PC-9 (cell line): Measurements from ENCODE around the gene TNK2. TPM values are rescaled to one million over a fixed set of nuclear protein-coding genes. Genes with fewer than 3 reads are reported as not detected.
"Not testable (repeated sequence)": the region's sequence is repeated elsewhere in the genome, so short reads cannot be mapped to it uniquely, and the experiment has no call there.

Experiments
- BruUV-seq: library from RNA; stranded (reverse); fragments of 400-500 nt; replicated peaks from 2 replicates; lab custom pipeline; 2021; lab: Mats Ljungman, UMichigan
- CTCF ChIA-PET: fragments of 300-600 bp; sonication (Branson Sonifier 250); formaldehyde crosslinking; loops from one replicate; lab custom pipeline; 2022; ENCODE audit warnings: antibody characterized with exemption; lab: Charles Lee
- POLR2A ChIA-PET: fragments of 300-600 bp; sonication (Branson Sonifier 250); formaldehyde crosslinking; loops from one replicate; lab custom pipeline; 2022; ENCODE audit warnings: antibody characterized with exemption; ENCODE audit not compliant: unreplicated experiment; lab: Charles Lee
- DNase-seq, 2 experiments: peaks; one replicate each; pipeline versions ENCODE4 v3.0.0 to v3.0.0-alpha.2; 2015 to 2022; ENCODE audit warnings: mixed read lengths in 1 of 2
- H2AFZ ChIP-seq: fragments of 200-600 bp; sonication (generic); 2 replicates; pipeline ENCODE4 v1.8.1; 2017; ENCODE audit warnings: antibody characterized with exemption
- H3F3A ChIP-seq: fragments of 200-600 bp; sonication (generic); 2 replicates; pipeline ENCODE4 v1.8.1; 2017; ENCODE audit warnings: antibody characterized with exemption, mild to moderate bottlenecking, low read depth; ENCODE audit not compliant: insufficient read depth
- H3K27ac ChIP-seq: fragments of 200-600 bp; sonication (generic); 2 replicates; pipeline ENCODE4 v1.6.1; 2016; ENCODE audit warnings: mixed run types
- H3K27me3 ChIP-seq: fragments of 200-600 bp; sonication (generic); 2 replicates; pipeline ENCODE4 v1.6.1; 2016; ENCODE audit warnings: low read depth, mixed run types; ENCODE audit not compliant: insufficient read depth
- H3K36me3 ChIP-seq: fragments of 200-600 bp; sonication (generic); 2 replicates; pipeline ENCODE4 v1.6.1; 2016; ENCODE audit warnings: low read depth, mixed run types
- H3K4me1 ChIP-seq: fragments of 200-600 bp; sonication (generic); replicated peaks from 2 replicates; pipeline ENCODE4 v1.6.1; 2016; ENCODE audit warnings: mixed run types; ENCODE audit not compliant: insufficient read depth
- H3K4me2 ChIP-seq: fragments of 200-600 bp; sonication (generic); 2 replicates; pipeline ENCODE4 v1.6.1; 2017; ENCODE audit warnings: mixed run types
- H3K4me3 ChIP-seq: fragments of 200-600 bp; sonication (generic); 2 replicates; pipeline ENCODE4 v1.6.1; 2016; ENCODE audit warnings: mixed run types
- H3K79me2 ChIP-seq: fragments of 200-600 bp; sonication (generic); 2 replicates; pipeline ENCODE4 v1.6.1; 2017; ENCODE audit warnings: low read depth, mixed run types
- H3K9me2 ChIP-seq: fragments of 200-600 bp; sonication (generic); 2 replicates; pipeline ENCODE4 v1.8.1; 2017; ENCODE audit warnings: mild to moderate bottlenecking; ENCODE audit not compliant: insufficient read depth
- H3K9me3 ChIP-seq: fragments of 200-600 bp; sonication (generic); 2 replicates; pipeline ENCODE4 v1.8.1; 2016; ENCODE audit warnings: low read depth; ENCODE audit not compliant: insufficient read depth
- H4K20me1 ChIP-seq: fragments of 200-600 bp; sonication (generic); 2 replicates; pipeline ENCODE4 v1.8.1; 2017; ENCODE audit not compliant: insufficient read depth
- CTCF ChIP-seq: fragments of 200-600 bp; sonication (generic); conservative IDR thresholded peaks from 2 replicates; pipeline ENCODE4 v1.6.1; 2017; ENCODE audit warnings: mixed run types, antibody characterized with exemption, mild to moderate bottlenecking, moderate library complexity
- EZH2 ChIP-seq: fragments of 200-600 bp; sonication (generic); IDR thresholded peaks from 2 replicates; pipeline ENCODE4 v1.8.0; 2017; ENCODE audit warnings: antibody characterized with exemption, low read depth
- intact Hi-C: fragments of 100-400 bp; cut with micrococcal nuclease; formaldehyde crosslinking; loops from one replicate; pipeline ENCODE4 v1.10.0; 2022; ENCODE audit not compliant: unreplicated experiment
- total RNA-seq: library from RNA; stranded (reverse); gene quantifications from 2 replicates; pipeline ENCODE4 v1.2.3, GENCODE V29; 2021

TNK2 gene
- total RNA-seq, 1 experiment from 2014 or later, result 118 TPM

GRCh38 chr3:195825191-195825588, 83.2 kb downstream of the TNK2 start:
- Histone ChIP-seq H3K9me3 (no peaks in the 10 kb centered on the region), H3K27ac (peak overlapping the region; percentile 74), H3K9me2 (no peaks in the 10 kb centered on the region), H3K4me2 (peak overlapping the region; percentile 26; the same call in 1 of the 2 replicates), H3K27me3 (no peaks in the 10 kb centered on the region), H2AFZ (no peak overlapping the region), H3K4me1 (peaks cover 42% of the 10 kb centered on the region), H4K20me1 (no peaks in the 10 kb centered on the region), H3K36me3 (peaks cover 29% of the 10 kb centered on the region), H3K4me3 (no peak overlapping the region), H3K79me2 (peaks cover 48% of the 10 kb centered on the region), H3F3A (peaks cover 52% of the 10 kb centered on the region)
- CTCF ChIA-PET, result no interaction called here
- DNase-seq, result no peak
- intact Hi-C loops, result no loop called here
- BruUV-seq, result no TSS peak
- TF ChIP-seq CTCF (no peak), EZH2 (no peak)
- POLR2A ChIA-PET, result interaction anchor here (0.7 kb wide), 1 partner anchor 9 kb away, joined by 3 read pairs; no protein-coding TSS in a partner anchor

- peak in 1 of 2 experiments; percentile 73 for DNase-seq
- H2AFZ ChIP-seq, intact Hi-C loops, H3K27me3 ChIP-seq, H3K4me3 ChIP-seq, CTCF ChIA-PET, H3K9me2 ChIP-seq, H3K9me3 ChIP-seq, BruUV-seq, H4K20me1 ChIP-seq: not testable (repeated sequence)
- H3K36me3 ChIP-seq, result peaks cover 25% of the 10 kb centered on the region
- peaks cover 53% of the 10 kb centered on the region for H3F3A ChIP-seq
- POLR2A ChIA-PET, result interaction anchor here (0.7 kb wide), 1 partner anchor 9 kb away, joined by 3 read pairs; no protein-coding TSS in a partner anchor
- peaks cover 48% of the 10 kb centered on the region for H3K79me2 ChIP-seq
- H3K4me2 ChIP-seq, result peak overlapping the region; percentile 26; the same call in 1 of the 2 replicates
- peak overlapping the region; percentile 95 for H3K27ac ChIP-seq
- peaks cover 47% of the 10 kb centered on the region for H3K4me1 ChIP-seq
Observed at GRCh38 chr3:195824425-195825190, 83.7 kb downstream of the TNK2 start.

- H3K4me2 ChIP-seq, result peak overlapping the region; percentile 89
- CTCF ChIA-PET, result no interaction called here
- POLR2A ChIA-PET, result no interaction called here
Observed at GRCh38 chr3:195823999-195824398, 84.4 kb downstream of the TNK2 start.

More at GRCh38 chr3:195823999-195824398, 84.4 kb downstream of the TNK2 start:
- Histone ChIP-seq H4K20me1 (no peaks in the 10 kb centered on the region), H3K27me3 (no peaks in the 10 kb centered on the region), H3K27ac (peak overlapping the region; percentile 95), H3K9me3 (no peaks in the 10 kb centered on the region), H3F3A (peaks cover 57% of the 10 kb centered on the region), H3K36me3 (peaks cover 25% of the 10 kb centered on the region), H3K4me3 (peak overlapping the region; percentile 69; the same call in 1 of the 2 replicates), H3K4me1 (peaks cover 53% of the 10 kb centered on the region), H2AFZ (no peak overlapping the region), H3K79me2 (peaks cover 48% of the 10 kb centered on the region), H3K9me2 (no peaks in the 10 kb centered on the region)
- DNase-seq, result peak; percentile 77 to 93
- TF ChIP-seq EZH2 (no peak), CTCF (0 out of 2 replicates have a peak, but pooled peaks have one; percentile 29)
- no TSS peak for BruUV-seq
- intact Hi-C loops, result no loop called here
